Caco-2 (cell line): ENCODE results near the gene TSN. TPM values are rescaled to one million over a fixed set of nuclear protein-coding genes. Genes with fewer than 3 reads are reported as not detected.
"Not testable (repeated sequence)": the region's sequence is repeated elsewhere in the genome, so short reads cannot be mapped to it uniquely, and the experiment has no call there.

Source experiments
- BruUV-seq: library from RNA; stranded (reverse); fragments of 400-500 nt; replicated peaks from 2 replicates; lab custom pipeline; 2021; lab: Mats Ljungman, UMichigan
- CTCF ChIA-PET: fragments of 300-600 bp; sonication (Branson Sonifier 250); formaldehyde crosslinking; loops from one replicate; lab custom pipeline; 2022; ENCODE audit warnings: antibody characterized with exemption; lab: Charles Lee
- POLR2A ChIA-PET: fragments of 300-600 bp; sonication (Branson Sonifier 250); formaldehyde crosslinking; loops from one replicate; lab custom pipeline; 2022; ENCODE audit warnings: antibody characterized with exemption; lab: Charles Lee
- DNase-seq, 2 experiments: peaks; one replicate each; pipeline versions ENCODE4 v3.0.0 to v3.0.0-alpha.2; 2020 to 2022
- H3K27me3 ChIP-seq: replicated peaks from 2 replicates; pipeline ENCODE4 v1.6.0; 2011; ENCODE audit warnings: low read length; ENCODE audit not compliant: control insufficient read depth, insufficient read depth
- H3K36me3 ChIP-seq: 2 replicates; pipeline ENCODE4 v1.5.1; 2011; ENCODE audit warnings: low read length; ENCODE audit not compliant: control insufficient read depth, insufficient read depth
- H3K4me1 ChIP-seq: fragments of 250-450 bp; sonication (Bioruptor Pico); 2 replicates; pipeline ENCODE4 v1.5.1; 2020; ENCODE audit warnings: mild to moderate bottlenecking
- H3K4me3 ChIP-seq: 2 replicates; pipeline ENCODE4 v1.5.1; 2011; ENCODE audit warnings: low read depth, mild to moderate bottlenecking, control low read depth, low read length
- H3K9me3 ChIP-seq: fragments of 250-450 bp; sonication (Bioruptor Pico); 2 replicates; pipeline ENCODE4 v1.5.1; 2020; ENCODE audit warnings: mild to moderate bottlenecking, moderate library complexity
- H3K27ac Mint-ChIP-seq: one replicate; pipeline ENCODE4 v1.8.0; 2022; ENCODE audit warnings: mixed read lengths; ENCODE audit not compliant: unreplicated experiment
- H3K27me3 Mint-ChIP-seq: one replicate; pipeline ENCODE4 v1.8.0; 2022; ENCODE audit warnings: mixed read lengths; ENCODE audit not compliant: insufficient read depth, unreplicated experiment
- H3K36me3 Mint-ChIP-seq: one replicate; pipeline ENCODE4 v1.8.0; 2022; ENCODE audit warnings: mild to moderate bottlenecking, mixed read lengths; ENCODE audit not compliant: insufficient read depth, unreplicated experiment
- H3K4me1 Mint-ChIP-seq: one replicate; pipeline ENCODE4 v1.8.0; 2022; ENCODE audit warnings: low read depth, mixed read lengths; ENCODE audit not compliant: unreplicated experiment
- H3K4me3 Mint-ChIP-seq: one replicate; pipeline ENCODE4 v1.8.0; 2022; ENCODE audit warnings: mild to moderate bottlenecking, moderate library complexity, mixed read lengths; ENCODE audit not compliant: unreplicated experiment
- H3K9me3 Mint-ChIP-seq: one replicate; pipeline ENCODE4 v1.8.0; 2022; ENCODE audit warnings: mixed read lengths; ENCODE audit not compliant: unreplicated experiment
- intact Hi-C: fragments of 100-400 bp; cut with micrococcal nuclease; formaldehyde crosslinking; loops from one replicate; pipeline ENCODE4 v1.10.0; 2022; ENCODE audit not compliant: unreplicated experiment
- total RNA-seq: library from RNA; stranded (reverse); gene quantifications from 2 replicates; pipeline ENCODE4 v1.2.3, GENCODE V29; 2022
- TF ChIP-seq, protein P1 (sequence below), 2 experiments: fragments of 200-600 bp in 1 of 2; IDR thresholded peaks; 1 replicate in 1 of 2; 2 replicates in 1 of 2; pipeline versions ENCODE4 v1.5.1 to v1.8.0; 2011 to 2022; ENCODE audit warnings: antibody characterized with exemption in 1 of 2, control low read depth in 1 of 2, inconsistent platforms in 1 of 2, low read depth in 1 of 2, low read length in 1 of 2, mild to moderate bottlenecking in 1 of 2, moderate library complexity in 1 of 2; ENCODE audit not compliant: insufficient read depth in 1 of 2, severe bottlenecking in 1 of 2, unreplicated experiment in 1 of 2

Gene TSN
- total RNA-seq, 1 experiment from 2014 or later, result 125 TPM

DNA sequence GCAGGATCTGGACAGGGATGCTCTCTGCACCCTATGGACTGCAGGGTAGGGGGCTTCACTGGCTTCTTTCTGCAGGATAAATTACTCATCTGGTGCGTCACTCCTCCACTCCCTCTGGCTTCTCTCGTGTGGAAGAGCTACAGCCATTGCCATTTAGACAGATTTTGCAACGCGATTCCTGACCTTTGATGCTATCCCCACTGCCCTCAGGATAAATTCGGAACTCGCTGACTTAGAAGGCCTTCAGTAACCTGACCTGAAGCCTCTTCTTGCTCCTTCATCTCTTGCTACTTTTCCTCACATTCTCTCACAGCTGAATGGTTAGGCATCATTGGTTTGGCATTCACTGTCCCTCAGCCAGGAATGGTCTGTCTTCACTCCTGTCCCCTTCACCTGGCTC, 24.1 kb upstream of the TSN start:
- no peaks in the 10 kb centered on the region for H3K27me3 ChIP-seq
- Mint-ChIP-seq H3K36me3 (peaks cover 92% of the 10 kb centered on the region), H3K4me1 (peaks cover 8% of the 10 kb centered on the region), H3K27ac (no peak overlapping the region), H3K9me3 (no peaks in the 10 kb centered on the region), H3K4me3 (no peak overlapping the region), H3K27me3 (no peaks in the 10 kb centered on the region)
- ChIA-PET CTCF (no interaction called here), POLR2A (no interaction called here)
- no peak overlapping the region for H3K4me3 ChIP-seq
- peaks cover 9% of the 10 kb centered on the region for H3K4me1 ChIP-seq
- TF ChIP-seq, protein P1, sequence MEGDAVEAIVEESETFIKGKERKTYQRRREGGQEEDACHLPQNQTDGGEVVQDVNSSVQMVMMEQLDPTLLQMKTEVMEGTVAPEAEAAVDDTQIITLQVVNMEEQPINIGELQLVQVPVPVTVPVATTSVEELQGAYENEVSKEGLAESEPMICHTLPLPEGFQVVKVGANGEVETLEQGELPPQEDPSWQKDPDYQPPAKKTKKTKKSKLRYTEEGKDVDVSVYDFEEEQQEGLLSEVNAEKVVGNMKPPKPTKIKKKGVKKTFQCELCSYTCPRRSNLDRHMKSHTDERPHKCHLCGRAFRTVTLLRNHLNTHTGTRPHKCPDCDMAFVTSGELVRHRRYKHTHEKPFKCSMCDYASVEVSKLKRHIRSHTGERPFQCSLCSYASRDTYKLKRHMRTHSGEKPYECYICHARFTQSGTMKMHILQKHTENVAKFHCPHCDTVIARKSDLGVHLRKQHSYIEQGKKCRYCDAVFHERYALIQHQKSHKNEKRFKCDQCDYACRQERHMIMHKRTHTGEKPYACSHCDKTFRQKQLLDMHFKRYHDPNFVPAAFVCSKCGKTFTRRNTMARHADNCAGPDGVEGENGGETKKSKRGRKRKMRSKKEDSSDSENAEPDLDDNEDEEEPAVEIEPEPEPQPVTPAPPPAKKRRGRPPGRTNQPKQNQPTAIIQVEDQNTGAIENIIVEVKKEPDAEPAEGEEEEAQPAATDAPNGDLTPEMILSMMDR (IDR thresholded peaks at IDR 0.05; ENCODE audit: insufficient read depth in 1 of 2, low read depth in 1 of 2, low read length in 1 of 2, severe bottlenecking in 1 of 2, unreplicated experiment in 1 of 2), result no peak
- intact Hi-C loops, result no loop called here
- no peaks in the 10 kb centered on the region for H3K9me3 ChIP-seq
- DNase-seq, result no peak
- no TSS peak for BruUV-seq
- peaks cover 7% of the 10 kb centered on the region for H3K36me3 ChIP-seq

DNA sequence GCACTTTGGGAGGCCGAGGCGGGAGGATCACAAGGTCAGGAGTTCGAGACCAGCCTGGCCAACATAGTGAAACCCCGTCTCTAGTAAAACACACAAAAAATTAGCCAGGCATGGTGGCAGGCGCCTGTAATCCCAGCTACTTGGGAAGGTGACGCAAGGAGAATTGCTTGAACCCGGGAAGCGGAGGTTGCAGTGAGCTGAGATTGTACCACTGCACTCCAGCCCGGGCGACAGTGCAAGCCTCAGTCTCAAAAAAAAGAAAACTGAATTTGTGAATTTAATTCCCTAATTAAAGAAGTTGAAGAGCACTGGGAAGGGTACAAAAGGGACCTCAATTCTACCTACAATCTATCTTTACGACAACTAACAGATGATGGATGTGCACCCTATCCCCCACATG, 20.9 kb upstream of the TSN start:
- BruUV-seq, H3K36me3 ChIP-seq, H3K27me3 ChIP-seq, H3K4me3 Mint-ChIP-seq, H3K27me3 Mint-ChIP-seq, H3K4me3 ChIP-seq, H3K27ac Mint-ChIP-seq, H3K9me3 ChIP-seq, DNase-seq, H3K9me3 Mint-ChIP-seq, intact Hi-C loops, CTCF ChIA-PET: not testable (repeated sequence)
- peaks cover 15% of the 10 kb centered on the region for H3K4me1 Mint-ChIP-seq
- POLR2A ChIA-PET, result interaction anchor here (0.6 kb wide), 1 partner anchor 1675 kb away, joined by 3 read pairs; no protein-coding TSS in a partner anchor
- H3K4me1 ChIP-seq, result peaks cover 14% of the 10 kb centered on the region
- peaks cover 69% of the 10 kb centered on the region for H3K36me3 Mint-ChIP-seq

DNA sequence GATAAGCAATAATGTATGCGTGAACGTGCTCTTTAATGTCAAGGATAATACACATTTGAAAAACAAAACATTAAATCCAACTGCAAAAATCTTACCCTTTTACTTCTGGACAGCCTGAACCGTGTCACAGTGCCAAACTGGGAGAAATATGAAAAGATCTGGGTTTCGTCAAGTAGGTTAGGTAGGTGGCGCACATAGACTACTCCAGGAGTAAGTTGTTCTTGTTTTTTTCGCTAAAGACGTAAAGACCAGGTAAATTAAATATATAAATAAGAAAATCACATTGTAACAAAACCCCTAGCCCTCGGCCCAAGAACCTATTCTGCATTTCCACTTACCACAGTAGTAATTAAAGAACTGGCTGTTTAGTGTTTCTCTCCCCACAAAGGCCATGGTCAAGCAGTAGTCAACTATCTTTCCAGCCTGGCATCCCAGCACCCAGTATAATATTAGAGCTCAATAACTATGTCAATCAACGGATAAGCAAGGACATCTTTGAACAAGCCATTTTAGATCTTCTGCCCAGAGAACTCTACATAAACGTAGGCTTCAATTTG, 19.9 kb upstream of the TSN start:
- no peaks in the 10 kb centered on the region for H3K9me3 Mint-ChIP-seq
- H3K27me3 Mint-ChIP-seq, result no peaks in the 10 kb centered on the region
- Histone ChIP-seq H3K27me3 (no peaks in the 10 kb centered on the region), H3K4me1 (peaks cover 14% of the 10 kb centered on the region), H3K36me3 (peaks cover 5% of the 10 kb centered on the region; the same call in 1 of the 2 replicates), H3K4me3 (peak overlapping the region; percentile 82), H3K9me3 (no peaks in the 10 kb centered on the region)
- intact Hi-C loops, result loop anchor here (1.0 to 5.0 kb wide), 3 partner anchors 20 to 204 kb away; partner anchors contain the start of gene TSN
- H3K36me3 Mint-ChIP-seq, result peaks cover 59% of the 10 kb centered on the region
- TF ChIP-seq, protein P1 (IDR thresholded peaks at IDR 0.05; ENCODE audit: insufficient read depth in 1 of 2, low read depth in 1 of 2, low read length in 1 of 2, severe bottlenecking in 1 of 2, unreplicated experiment in 1 of 2), result peak in 1 of 2 experiments; percentile 34
- DNase-seq, result no peak
- H3K4me1 Mint-ChIP-seq, result peaks cover 15% of the 10 kb centered on the region
- peak overlapping the region; percentile 96 for H3K27ac Mint-ChIP-seq
- BruUV-seq, result no TSS peak
- CTCF ChIA-PET, result interaction anchor here (1.5 to 2.4 kb wide), 2 partner anchors 43 to 239 kb away, joined by 8 to 10 read pairs; no protein-coding TSS in a partner anchor
- POLR2A ChIA-PET, result interaction anchor here (0.6 to 2.4 kb wide), 3 partner anchors 28 to 203 kb away, joined by 3 to 22 read pairs (median 8); no protein-coding TSS in a partner anchor
- H3K4me3 Mint-ChIP-seq, result peak overlapping the region; percentile 98
